A549 (cell line): ENCODE results near the gene PAQR8. TPM values are rescaled to one million over a fixed set of nuclear protein-coding genes. Genes with fewer than 3 reads are reported as not detected.

Experiments
- ATAC-seq, 2 experiments: fragments of 200-7000 bp in 1 of 2; fragments of >200 bp in 1 of 2; cut with Nextera tagmentation in 1 of 2; cut with Tn5 transposase in 1 of 2; 3 replicates each; pipeline versions ENCODE4 v1.8.0 to v1.9.1; 2018 to 2020; ENCODE audit warnings: mild to moderate bottlenecking in 1 of 2, moderate library complexity in 1 of 2
- CTCF ChIA-PET: fragments of 300-600 bp; sonication (Branson Sonifier 250); formaldehyde crosslinking; extraction: SDS; loops from one replicate; lab custom pipeline; 2021; ENCODE audit warnings: antibody characterized with exemption, inconsistent platforms; lab: Yijun Ruan, JAX
- POLR2A ChIA-PET: fragments of 350-600 bp; formaldehyde crosslinking; extraction: SDS; loops from one replicate; lab custom pipeline; 2021; ENCODE audit warnings: antibody characterized with exemption, inconsistent platforms; lab: Yijun Ruan, JAX
- DNase-seq, 2 experiments: peaks; one replicate each; pipeline versions ENCODE4 v3.0.0 to v3.0.0-alpha.2; 2011 to 2016; ENCODE audit warnings: low read depth in 1 of 2, low spot score in 1 of 2
- FAIRE-seq: peaks from 2 replicates; lab custom pipeline; 2011; peaks lifted over from hg19 to GRCh38; lab: Jason Lieb, UNC
- H3K27ac ChIP-seq, 2 experiments: fragments of >200 bp; sonication (Bioruptor Twin); formaldehyde crosslinking; 3 replicates each; pipeline ENCODE4 v1.5.1; 2016 to 2017
- H3K4me1 ChIP-seq: fragments of >200 bp; sonication (Bioruptor Twin); formaldehyde crosslinking; 3 replicates; pipeline ENCODE4 v1.6.1; 2016
- H3K4me2 ChIP-seq: fragments of >200 bp; sonication (Bioruptor Twin); formaldehyde crosslinking; 3 replicates; pipeline ENCODE4 v1.6.1; 2016
- H3K4me3 ChIP-seq: fragments of >200 bp; sonication (Bioruptor Twin); formaldehyde crosslinking; 3 replicates; pipeline ENCODE4 v1.5.1; 2016
- H3K9me3 ChIP-seq: fragments of >200 bp; sonication (Bioruptor Twin); formaldehyde crosslinking; 3 replicates; pipeline ENCODE4 v1.6.1; 2016
- CBX2 ChIP-seq: fragments of 200-600 bp; sonication (generic); IDR thresholded peaks from 2 replicates; pipeline ENCODE4 v1.6.1; 2016; ENCODE audit warnings: low read depth, mild to moderate bottlenecking, borderline replicate concordance
- CEBPB ChIP-seq, 2 experiments: fragments of >200 bp in 1 of 2; sonication (Bioruptor Twin) in 1 of 2; formaldehyde crosslinking in 1 of 2; IDR thresholded peaks; 2 replicates each; pipeline ENCODE4 v1.6.1; 2012 to 2016
- CHD4 ChIP-seq: fragments of 200-600 bp; sonication (generic); IDR thresholded peaks from 2 replicates; pipeline ENCODE4 v1.6.1; 2016; ENCODE audit warnings: antibody characterized with exemption, mild to moderate bottlenecking, borderline replicate concordance
- CTCF ChIP-seq: fragments of >200 bp; sonication (Bioruptor Twin); formaldehyde crosslinking; IDR thresholded peaks from 3 replicates; pipeline ENCODE4 v1.5.1; 2016
- EHF ChIP-seq: fragments of 250-450 bp; sonication (Bioruptor Pico); IDR thresholded peaks from 2 replicates; pipeline ENCODE4 v1.5.0; 2020; ENCODE audit warnings: mild to moderate bottlenecking
- EP300 ChIP-seq, 2 experiments: fragments of >200 bp; sonication (Bioruptor Twin); formaldehyde crosslinking; IDR thresholded peaks; 2 replicates in 1 of 2; 3 replicates in 1 of 2; pipeline ENCODE4 v1.6.1; 2016 to 2017
- HEYL ChIP-seq: fragments of 250-450 bp; sonication (Bioruptor Pico); IDR thresholded peaks from 2 replicates; pipeline ENCODE4 v1.8.0; 2021; ENCODE audit warnings: mild to moderate bottlenecking, moderate library complexity
- HOXA7 ChIP-seq: fragments of 250-450 bp; sonication (Bioruptor Pico); IDR thresholded peaks from 2 replicates; pipeline ENCODE4 v1.5.0; 2020; ENCODE audit warnings: mild to moderate bottlenecking, moderate library complexity
- HOXB5 ChIP-seq: fragments of 250-450 bp; sonication (Bioruptor Pico); IDR thresholded peaks from 2 replicates; pipeline ENCODE4 v1.5.0; 2020; ENCODE audit warnings: mild to moderate bottlenecking, moderate library complexity
- KDM1A ChIP-seq: fragments of 200-600 bp; sonication (generic); IDR thresholded peaks from 2 replicates; pipeline ENCODE4 v1.6.1; 2016; ENCODE audit warnings: low read depth, mild to moderate bottlenecking
- MAFK ChIP-seq: fragments of 450-650 bp; IDR thresholded peaks from 2 replicates; pipeline ENCODE4 v1.6.1; 2014; ENCODE audit not compliant: partially characterized antibody
- RAD21 ChIP-seq, 2 experiments: fragments of >200 bp in 1 of 2; sonication (Bioruptor Twin) in 1 of 2; formaldehyde crosslinking in 1 of 2; IDR thresholded peaks in 1 of 2; conservative IDR thresholded peaks in 1 of 2; 2 replicates in 1 of 2; 3 replicates in 1 of 2; pipeline ENCODE4 v1.6.1; 2012 to 2018; ENCODE audit warnings: inconsistent platforms in 1 of 2
- RARB ChIP-seq: fragments of 250-450 bp; sonication (Bioruptor Pico); IDR thresholded peaks from 2 replicates; pipeline ENCODE4 v1.8.0; 2021; ENCODE audit warnings: mild to moderate bottlenecking, moderate library complexity
- RCOR1 ChIP-seq: fragments of 150-350 bp; IDR thresholded peaks from 2 replicates; pipeline ENCODE4 v1.6.1; 2014; ENCODE audit warnings: antibody characterized with exemption, low read length, low read depth
- RFX5 ChIP-seq: fragments of 450-650 bp; IDR thresholded peaks from 2 replicates; pipeline ENCODE4 v1.7.1; 2014; ENCODE audit warnings: antibody characterized with exemption, mild to moderate bottlenecking, moderate library complexity
- SREBF2 ChIP-seq: fragments of 450-650 bp; IDR thresholded peaks from 2 replicates; pipeline ENCODE4 v1.6.1; 2014; ENCODE audit warnings: mild to moderate bottlenecking, moderate library complexity
- TP53 ChIP-seq: fragments of 250-450 bp; sonication (Bioruptor Pico); IDR thresholded peaks from 2 replicates; pipeline ENCODE4 v1.5.0; 2021; ENCODE audit warnings: mild to moderate bottlenecking, moderate library complexity
- USF2 ChIP-seq: fragments of 450-650 bp; IDR thresholded peaks from 2 replicates; pipeline ENCODE4 v1.6.1; 2014; ENCODE audit warnings: antibody characterized with exemption
- ZC3H11A ChIP-seq: fragments of 450-650 bp; IDR thresholded peaks from 2 replicates; pipeline ENCODE4 v1.6.1; 2014; ENCODE audit warnings: antibody characterized with exemption, mild to moderate bottlenecking
- ZSCAN20 ChIP-seq: fragments of 250-450 bp; sonication (Bioruptor Pico); IDR thresholded peaks from 2 replicates; pipeline ENCODE4 v1.8.0; 2022; ENCODE audit warnings: mild to moderate bottlenecking, moderate library complexity
- WGBS: methylation state at CpG from one replicate; pipeline ENCODE4 v1.1.6; 2017; ENCODE audit errors: missing lambda C conversion rate; 5-methylcytosine and 5-hydroxymethylcytosine counted together
- polyA plus RNA-seq, 4 experiments: library from polyadenylated mRNA; depleted of rRNA in 3 of 4; stranded (reverse); fragments of >200 nt; fragmentation: RNase III in 1 of 4; extraction: RNeasy Plus Mini Kit Qiagen cat#74134 plus additional on column Dnase treatment in 1 of 4; gene quantifications; 2 replicates in 3 of 4; 3 replicates in 1 of 4; pipeline ENCODE4 v1.2.3, GENCODE V29; 2011 to 2017
- TF ChIP-seq, protein P1 (sequence below): fragments of 250-450 bp; sonication (Bioruptor Pico); IDR thresholded peaks from 2 replicates; pipeline ENCODE4 v1.5.0; 2020; ENCODE audit warnings: low read depth, mild to moderate bottlenecking, moderate library complexity
- TF ChIP-seq, protein P2 (sequence below): IDR thresholded peaks from 2 replicates; pipeline ENCODE4 v1.6.1; 2012

The PAQR8 gene
- polyA plus RNA-seq, 2 of the 4 experiments (the other 2 are of a cell fraction) = 0.80 to 1.2 TPM

DNA sequence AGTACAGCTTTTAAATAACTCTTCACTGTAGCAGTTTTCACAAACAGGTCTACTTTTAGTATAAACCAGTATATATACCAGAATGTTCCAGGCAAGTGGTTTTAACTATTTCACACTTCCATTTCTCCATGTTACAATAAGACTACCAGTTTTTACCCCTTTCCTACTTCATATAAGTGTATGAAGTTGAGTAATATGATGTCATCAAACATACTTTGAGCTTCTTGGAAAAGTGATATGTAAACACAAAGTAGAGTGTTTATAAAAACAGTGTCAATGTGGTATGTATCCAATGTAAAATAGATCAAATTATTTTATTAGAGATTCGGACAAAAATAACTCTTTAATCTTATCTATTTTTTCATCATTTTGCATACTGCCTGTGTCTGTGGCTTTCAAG, 2.5 kb upstream of the PAQR8 start (continued):
- TF ChIP-seq RCOR1 = no peak
- no peak for TF ChIP-seq HOXB5
- TF ChIP-seq ZSCAN20 (CRISPR knock-in tag) = no peak
- TF ChIP-seq, protein P1, sequence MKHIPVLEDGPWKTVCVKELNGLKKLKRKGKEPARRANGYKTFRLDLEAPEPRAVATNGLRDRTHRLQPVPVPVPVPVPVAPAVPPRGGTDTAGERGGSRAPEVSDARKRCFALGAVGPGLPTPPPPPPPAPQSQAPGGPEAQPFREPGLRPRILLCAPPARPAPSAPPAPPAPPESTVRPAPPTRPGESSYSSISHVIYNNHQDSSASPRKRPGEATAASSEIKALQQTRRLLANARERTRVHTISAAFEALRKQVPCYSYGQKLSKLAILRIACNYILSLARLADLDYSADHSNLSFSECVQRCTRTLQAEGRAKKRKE (CRISPR knock-in tag) = no peak
- TF ChIP-seq HEYL (CRISPR knock-in tag) = no peak
- no peak for TF ChIP-seq HOXA7 (CRISPR knock-in tag)
- TF ChIP-seq CHD4 = no peak
- TF ChIP-seq RARB (CRISPR knock-in tag) = no peak

DNA sequence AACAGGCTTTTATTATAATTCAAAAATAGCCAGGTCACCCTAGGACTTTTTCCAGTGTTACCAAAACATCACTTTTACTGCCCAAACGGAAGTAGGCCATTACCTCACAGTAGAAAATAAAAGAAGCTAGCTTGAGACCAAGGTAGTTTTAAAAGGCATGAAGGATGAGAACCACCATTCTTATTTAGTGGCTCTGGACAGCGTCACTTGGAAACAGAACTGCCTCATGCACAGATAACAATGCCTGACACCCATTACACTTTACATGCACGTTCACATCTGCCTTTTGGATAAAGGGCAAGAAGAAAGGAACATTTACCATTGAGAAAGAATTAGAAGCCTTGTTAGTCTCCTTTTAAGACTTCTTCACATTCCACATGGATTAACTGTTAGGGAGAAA, 1.9 kb upstream of the PAQR8 start:
- no peak overlapping the region for H3K4me2 ChIP-seq
- H3K4me3 ChIP-seq = no peak overlapping the region
- ChIA-PET CTCF (no interaction called here), POLR2A (no interaction called here)
- no peak overlapping the region for H3K27ac ChIP-seq
- TF ChIP-seq CBX2 = no peak
- no peak for TF ChIP-seq RCOR1
- TF ChIP-seq EP300 (IDR thresholded peaks at IDR 0.05) = no peak
- TF ChIP-seq CTCF = no peak
- TF ChIP-seq RAD21 (conservative IDR thresholded peaks at IDR 0.05 in 1 of 2, IDR thresholded peaks at IDR 0.05 in 1 of 2) = no peak
- TF ChIP-seq EHF (CRISPR knock-in tag) = no peak
- TF ChIP-seq CEBPB (IDR thresholded peaks at IDR 0.05) = no peak
- TF ChIP-seq USF2 = no peak
- no peak for TF ChIP-seq ZC3H11A
- no peak for TF ChIP-seq MAFK
- no peak for TF ChIP-seq HOXA7 (CRISPR knock-in tag)
- TF ChIP-seq SREBF2 = no peak
- no peak for TF ChIP-seq RFX5
- TF ChIP-seq, protein P2, sequence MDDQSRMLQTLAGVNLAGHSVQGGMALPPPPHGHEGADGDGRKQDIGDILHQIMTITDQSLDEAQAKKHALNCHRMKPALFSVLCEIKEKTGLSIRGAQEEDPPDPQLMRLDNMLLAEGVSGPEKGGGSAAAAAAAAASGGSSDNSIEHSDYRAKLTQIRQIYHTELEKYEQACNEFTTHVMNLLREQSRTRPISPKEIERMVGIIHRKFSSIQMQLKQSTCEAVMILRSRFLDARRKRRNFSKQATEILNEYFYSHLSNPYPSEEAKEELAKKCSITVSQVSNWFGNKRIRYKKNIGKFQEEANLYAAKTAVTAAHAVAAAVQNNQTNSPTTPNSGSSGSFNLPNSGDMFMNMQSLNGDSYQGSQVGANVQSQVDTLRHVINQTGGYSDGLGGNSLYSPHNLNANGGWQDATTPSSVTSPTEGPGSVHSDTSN = no peak
- no peak for TF ChIP-seq TP53 (CRISPR knock-in tag)
- TF ChIP-seq KDM1A = no peak
- TF ChIP-seq, protein P1 (CRISPR knock-in tag) = no peak
- H3K4me1 ChIP-seq = peaks cover 8% of the 10 kb centered on the region; the same call in 1 of the 3 replicates
- WGBS = 83% methylated on average over 3 of the region's 3 CpGs
- no peak for DNase-seq
- no peak for FAIRE-seq
- ATAC-seq = no peak
- no peaks in the 10 kb centered on the region for H3K9me3 ChIP-seq
